ENCODE measurements around the gene ATP2B2. TPM values are rescaled to one million over a fixed set of nuclear protein-coding genes. Genes with fewer than 3 reads are reported as not detected.

ATP2B2 gene
- total RNA-seq, 1 experiment from 2014 or later: not detected

DNA sequence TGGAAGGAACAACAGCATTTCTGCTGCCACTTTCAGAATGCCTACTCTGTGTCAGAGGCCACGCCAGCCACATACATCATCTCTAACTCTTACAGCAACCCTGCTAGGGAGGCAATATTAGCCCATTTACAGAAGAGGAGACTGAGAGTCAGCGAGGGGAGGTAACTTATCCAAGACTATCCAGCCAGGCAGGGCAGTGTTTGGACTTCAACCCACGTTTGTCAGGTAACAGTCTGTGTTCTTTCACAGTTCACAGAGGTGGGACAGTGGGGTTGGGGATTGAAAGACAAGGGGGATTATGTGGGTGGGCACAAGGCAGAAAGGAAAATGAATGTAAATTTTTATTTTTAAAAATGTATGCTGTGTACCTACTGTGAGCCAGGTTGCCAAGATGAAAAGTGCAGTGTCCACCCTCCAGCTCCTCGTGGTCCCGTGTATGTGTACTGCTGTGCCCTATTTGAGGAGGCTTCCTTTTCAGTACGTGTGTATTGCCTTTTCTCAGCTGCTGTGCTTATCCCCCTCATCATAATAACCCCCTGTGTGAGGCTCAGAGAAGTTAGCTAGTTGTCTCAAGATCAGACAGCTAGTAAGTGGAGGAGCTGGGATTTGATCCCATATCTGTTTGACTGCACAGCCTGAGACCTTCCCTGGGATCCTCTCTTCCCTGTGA, 16.5 kb upstream of the ATP2B2 start:
- Histone ChIP-seq H3K79me2 (ENCODE audit: insufficient read depth, low read length) (no peaks in the 10 kb centered on the region), H4K20me1 (ENCODE audit: insufficient read depth) (no peaks in the 10 kb centered on the region), H3K4me3 (replicated peaks in 1 of 2; ENCODE audit: low read depth in 1 of 2, low read length in 2 of 2) (no peak overlapping the region), H3K4me1 (ENCODE audit: control insufficient read depth in 1 of 2, insufficient read depth in 2 of 2, low read length in 2 of 2) (peaks cover 0 to 9% of the 10 kb centered on the region in 2 experiments; a peak in 2 of 4 replicates), H3K9ac (ENCODE audit: low read length) (no peak overlapping the region), H3K9me3 (ENCODE audit: control insufficient read depth in 1 of 2, insufficient read depth in 1 of 2, low read depth in 1 of 2, low read length in 2 of 2) (no peaks in the 10 kb centered on the region), H2AFZ (ENCODE audit: low read depth, low read length, poor library complexity, severe bottlenecking) (no peak overlapping the region), H3K9me2 (ENCODE audit: insufficient read depth) (no peaks in the 10 kb centered on the region), H3K27ac (ENCODE audit: low read depth, low read length) (no peak overlapping the region), H3K27me3 (ENCODE audit: insufficient read depth, low read length) (peaks cover 48% of the 10 kb centered on the region), H3K4me2 (ENCODE audit: low read length) (no peak overlapping the region), H3K36me3 (ENCODE audit: control insufficient read depth in 1 of 2, insufficient read depth in 2 of 2, low read length in 2 of 2) (no peaks in the 10 kb centered on the region)
- ATAC-seq (no peak), DNase-seq (ENCODE audit: low read depth, low spot score) (no peak)
- ChIA-PET RAD21 (ENCODE audit: low non-redundant PET in 1 of 2, low total read pairs in 2 of 2, uncharacterized antibody in 2 of 2, unreplicated experiment in 2 of 2) (no interaction called here), CTCF (no interaction called here), POLR2A (no interaction called here)
- intact Hi-C loops (cut with micrococcal nuclease): no loop called here
- TF ChIP-seq POLR2A (IDR thresholded peaks at IDR 0.05; ENCODE audit: borderline replicate concordance, extremely low read depth, insufficient read depth, insufficient read length) (no peak), CBX3 (IDR thresholded peaks at IDR 0.05; ENCODE audit: low read depth) (no peak), POLR2AphosphoS5 (IDR thresholded peaks at IDR 0.05; ENCODE audit: low read depth, low read length) (no peak), SRF (IDR thresholded peaks at IDR 0.05; ENCODE audit: low read depth) (no peak), ZNF274 (IDR thresholded peaks at IDR 0.05; ENCODE audit: low read depth, low read length) (no peak), SP1 (IDR thresholded peaks at IDR 0.05; ENCODE audit: low read depth) (no peak), SIN3A (IDR thresholded peaks at IDR 0.05; ENCODE audit: low read depth) (no peak), RAD21 (IDR thresholded peaks at IDR 0.05; ENCODE audit: low read depth) (no peak), EZH2 (IDR thresholded peaks at IDR 0.05) (no peak), ZFX (IDR thresholded peaks at IDR 0.05) (no peak), ELF1 (IDR thresholded peaks at IDR 0.05; ENCODE audit: borderline replicate concordance, low read depth) (no peak)
- TF ChIP-seq, protein P1, sequence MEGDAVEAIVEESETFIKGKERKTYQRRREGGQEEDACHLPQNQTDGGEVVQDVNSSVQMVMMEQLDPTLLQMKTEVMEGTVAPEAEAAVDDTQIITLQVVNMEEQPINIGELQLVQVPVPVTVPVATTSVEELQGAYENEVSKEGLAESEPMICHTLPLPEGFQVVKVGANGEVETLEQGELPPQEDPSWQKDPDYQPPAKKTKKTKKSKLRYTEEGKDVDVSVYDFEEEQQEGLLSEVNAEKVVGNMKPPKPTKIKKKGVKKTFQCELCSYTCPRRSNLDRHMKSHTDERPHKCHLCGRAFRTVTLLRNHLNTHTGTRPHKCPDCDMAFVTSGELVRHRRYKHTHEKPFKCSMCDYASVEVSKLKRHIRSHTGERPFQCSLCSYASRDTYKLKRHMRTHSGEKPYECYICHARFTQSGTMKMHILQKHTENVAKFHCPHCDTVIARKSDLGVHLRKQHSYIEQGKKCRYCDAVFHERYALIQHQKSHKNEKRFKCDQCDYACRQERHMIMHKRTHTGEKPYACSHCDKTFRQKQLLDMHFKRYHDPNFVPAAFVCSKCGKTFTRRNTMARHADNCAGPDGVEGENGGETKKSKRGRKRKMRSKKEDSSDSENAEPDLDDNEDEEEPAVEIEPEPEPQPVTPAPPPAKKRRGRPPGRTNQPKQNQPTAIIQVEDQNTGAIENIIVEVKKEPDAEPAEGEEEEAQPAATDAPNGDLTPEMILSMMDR (IDR thresholded peaks at IDR 0.05 in 2 of 3, conservative IDR thresholded peaks at IDR 0.05 in 1 of 3; ENCODE audit: borderline replicate concordance in 1 of 3, insufficient read depth in 1 of 3, low read depth in 2 of 3, low read length in 2 of 3): no peak
- no TSS peak for BruUV-seq (replicated peaks)

Measured in HCT116 (cell line).